Measurements from ENCODE around the gene NMNAT3.

DNA sequence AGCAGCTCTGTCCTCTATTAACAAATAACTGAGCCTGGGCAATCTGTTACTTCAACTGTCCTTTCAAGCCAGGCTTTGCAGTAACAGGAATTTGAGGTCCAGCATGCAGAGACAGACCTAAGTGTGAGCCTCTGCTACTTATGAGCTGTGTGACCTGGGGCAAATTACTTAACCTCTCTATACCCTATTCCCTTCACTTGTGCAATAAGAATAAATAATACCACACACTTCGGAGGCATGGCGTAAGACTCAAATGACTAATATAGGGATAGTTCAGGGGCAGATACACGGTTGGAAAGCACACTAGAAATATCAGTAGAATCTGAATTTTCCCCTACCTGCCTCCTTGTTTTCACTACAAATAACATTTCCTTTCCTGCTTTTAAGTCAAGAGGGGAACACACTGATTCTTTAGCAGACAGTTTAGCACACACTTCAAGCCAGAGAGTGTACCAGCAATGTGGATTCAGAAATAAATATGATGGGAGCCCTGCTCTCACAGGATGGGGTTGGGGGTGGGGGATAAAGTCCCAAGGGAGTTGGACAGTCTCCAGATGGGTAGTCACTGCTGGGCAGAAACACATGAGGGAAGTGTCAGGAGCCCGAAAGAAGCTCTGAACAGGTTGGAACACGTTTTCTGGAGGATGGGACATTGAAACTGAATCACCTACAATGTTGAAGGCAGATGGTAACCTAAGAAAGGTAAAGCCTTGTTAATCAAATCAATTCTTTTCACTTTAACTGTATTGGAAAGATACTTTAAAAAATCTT, 76.4 kb downstream of the NMNAT3 start:
- TF ChIP-seq POLR2A (IDR thresholded peaks at IDR 0.05; ENCODE audit: low read length) (no peak), GATA1 (IDR thresholded peaks at IDR 0.05; ENCODE audit: low read depth, low read length) (no peak)

Data from erythroblast (primary cell).